Measurements from ENCODE around the gene OLIG1. TPM values are rescaled to one million over a fixed set of nuclear protein-coding genes. Genes with fewer than 3 reads are reported as not detected.

OLIG1 gene
- total and polyA plus RNA-seq, 2 of the 13 experiments (the other 11 are each of a cell fraction or from before 2014, with no cell fraction given): not detected

- CTCF ChIA-PET (ENCODE audit: low intra/inter-chr PET ratio, low total read pairs): no interaction called here
- FAIRE-seq (no peak), ATAC-seq (no peak)
These were observed 38.6 kb upstream of the OLIG1 start for GRCh38 chr21:33031152-33031911.

More at GRCh38 chr21:33031152-33031911, 38.6 kb upstream of the OLIG1 start:
- Histone ChIP-seq H3K79me2 (ENCODE audit: insufficient read depth, low read length) (no peaks in the 10 kb centered on the region), H3K27me3 (ENCODE audit: control insufficient read depth in 1 of 2, insufficient read depth in 2 of 2, low read length in 2 of 2) (peaks cover 11 to 81% of the 10 kb centered on the region in 2 experiments; a peak in 4 of 5 replicates), H3K9ac (ENCODE audit: insufficient read depth, low read depth, low read length) (no peak overlapping the region), H3K9me3 (ENCODE audit: low read length) (no peaks in the 10 kb centered on the region), H4K20me1 (ENCODE audit: insufficient read depth, low read length) (no peaks in the 10 kb centered on the region), H3K27ac (ENCODE audit: extremely low read length, insufficient read depth, low read length) (no peak overlapping the region), H3K4me3 (replicated peaks in 1 of 3; ENCODE audit: insufficient read depth in 1 of 3, low read depth in 2 of 3, low read length in 3 of 3) (no peak overlapping the region), H3K4me2 (ENCODE audit: low read depth, low read length) (no peak overlapping the region), H3K36me3 (replicated peaks in 1 of 2; ENCODE audit: control insufficient read depth in 1 of 2, insufficient read depth in 2 of 2, low read length in 2 of 2) (no peaks in the 10 kb centered on the region), H2AFZ (ENCODE audit: low read length) (no peak overlapping the region), H3K4me1 (ENCODE audit: insufficient read depth, low read length) (no peaks in the 10 kb centered on the region)
- no TSS peak for BruUV-seq (replicated peaks)
- no peak for TF ChIP-seq HNRNPH1 (optimal IDR thresholded peaks at IDR 0.05; ENCODE audit: low read depth, low read length)
- no peak for TF ChIP-seq CREBL2 (CRISPR knock-in tag; IDR thresholded peaks at IDR 0.05; ENCODE audit: borderline replicate concordance)
- TF ChIP-seq MBD4 (IDR thresholded peaks at IDR 0.05; ENCODE audit: borderline replicate concordance, low read length): no peak
- TF ChIP-seq RBFOX2 (IDR thresholded peaks at IDR 0.05; ENCODE audit: low read depth, low read length): no peak
- no peak for TF ChIP-seq ZBTB4 (CRISPR knock-in tag; IDR thresholded peaks at IDR 0.05; ENCODE audit: borderline replicate concordance)
- TF ChIP-seq MED1 (CRISPR knock-in tag; IDR thresholded peaks at IDR 0.05): no peak
- TF ChIP-seq, protein P1, sequence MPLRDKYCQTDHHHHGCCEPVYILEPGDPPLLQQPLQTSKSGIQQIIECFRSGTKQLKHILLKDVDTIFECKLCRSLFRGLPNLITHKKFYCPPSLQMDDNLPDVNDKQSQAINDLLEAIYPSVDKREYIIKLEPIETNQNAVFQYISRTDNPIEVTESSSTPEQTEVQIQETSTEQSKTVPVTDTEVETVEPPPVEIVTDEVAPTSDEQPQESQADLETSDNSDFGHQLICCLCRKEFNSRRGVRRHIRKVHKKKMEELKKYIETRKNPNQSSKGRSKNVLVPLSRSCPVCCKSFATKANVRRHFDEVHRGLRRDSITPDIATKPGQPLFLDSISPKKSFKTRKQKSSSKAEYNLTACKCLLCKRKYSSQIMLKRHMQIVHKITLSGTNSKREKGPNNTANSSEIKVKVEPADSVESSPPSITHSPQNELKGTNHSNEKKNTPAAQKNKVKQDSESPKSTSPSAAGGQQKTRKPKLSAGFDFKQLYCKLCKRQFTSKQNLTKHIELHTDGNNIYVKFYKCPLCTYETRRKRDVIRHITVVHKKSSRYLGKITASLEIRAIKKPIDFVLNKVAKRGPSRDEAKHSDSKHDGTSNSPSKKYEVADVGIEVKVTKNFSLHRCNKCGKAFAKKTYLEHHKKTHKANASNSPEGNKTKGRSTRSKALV (CRISPR knock-in tag; IDR thresholded peaks at IDR 0.05): no peak
- TF ChIP-seq IKZF4 (CRISPR knock-in tag; IDR thresholded peaks at IDR 0.05; ENCODE audit: borderline replicate concordance, low read depth, not compliant biosample characterization): no peak
- TF ChIP-seq TOPORS (CRISPR knock-in tag; IDR thresholded peaks at IDR 0.05): no peak
- TF ChIP-seq ZNF224 (CRISPR knock-in tag; IDR thresholded peaks at IDR 0.05): no peak
- in situ Hi-C loops (cut with HindIII; ENCODE audit: extremely low pct_ligation_motif_present, low pct_unique_long_range_greater_than_20kb): no loop called here
- no peak for DNase-seq (ENCODE audit: low spot score)
- intact Hi-C loops (cut with micrococcal nuclease; ENCODE audit: unreplicated experiment): no loop called here
- POLR2A ChIA-PET: no interaction called here
- 5% methylated on average over 3 of the region's 10 CpGs for WGBS (ENCODE audit: low lambda C conversion rate)

Data from HepG2 (cell line).